Activated CD8-positive, alpha-beta memory T cell treated with anti-CD3 and anti-CD28 coated beads, Interleukin-2, amount 10 ng/mL, durations not matched to agents 7 days and 5 days (primary cell): ENCODE measurements around the gene UAP1L1. TPM values are rescaled to one million over a fixed set of nuclear protein-coding genes. Genes with fewer than 3 reads are reported as not detected.
A peak's percentile ranks its signal among the peaks of the same experiment; 100 is the strongest.

Experiments used
- ATAC-seq: fragments of 150-1000 bp; cut with Tn5 transposase; one replicate; pipeline ENCODE4 v1.10.0; 2021; ENCODE audit warnings: moderate library complexity
- CTCF ChIA-PET: fragments of 350-600 bp; sonication (Branson Sonifier 250); formaldehyde crosslinking; loops from one replicate; lab custom pipeline; 2021; ENCODE audit warnings: antibody characterized with exemption; lab: Charles Lee
- DNase-seq: peaks from one replicate; pipeline ENCODE4 v3.0.0-alpha.2; 2020
- H3K27ac Mint-ChIP-seq: one replicate; pipeline ENCODE4 v1.8.0; 2021; ENCODE audit warnings: mild to moderate bottlenecking, mixed read lengths
- H3K27me3 Mint-ChIP-seq: one replicate; pipeline ENCODE4 v1.8.0; 2021; ENCODE audit warnings: mixed read lengths
- H3K36me3 Mint-ChIP-seq: one replicate; pipeline ENCODE4 v1.8.0; 2021; ENCODE audit warnings: mild to moderate bottlenecking, mixed read lengths
- H3K4me1 Mint-ChIP-seq: one replicate; pipeline ENCODE4 v1.8.0; 2021; ENCODE audit warnings: mixed read lengths
- H3K4me3 Mint-ChIP-seq: one replicate; pipeline ENCODE4 v1.8.0; 2021; ENCODE audit warnings: mild to moderate bottlenecking, moderate library complexity, mixed read lengths
- H3K9me3 Mint-ChIP-seq: one replicate; pipeline ENCODE4 v1.8.0; 2022; ENCODE audit warnings: low read depth, mixed read lengths
- total RNA-seq, 2 experiments: library from RNA; stranded (reverse); gene quantifications; one replicate each; pipeline ENCODE4 v1.2.3, GENCODE V29; 2021

The UAP1L1 gene
- total RNA-seq, 2 experiments from 2014 or later = 32.6 to 35.3 TPM

DNA sequence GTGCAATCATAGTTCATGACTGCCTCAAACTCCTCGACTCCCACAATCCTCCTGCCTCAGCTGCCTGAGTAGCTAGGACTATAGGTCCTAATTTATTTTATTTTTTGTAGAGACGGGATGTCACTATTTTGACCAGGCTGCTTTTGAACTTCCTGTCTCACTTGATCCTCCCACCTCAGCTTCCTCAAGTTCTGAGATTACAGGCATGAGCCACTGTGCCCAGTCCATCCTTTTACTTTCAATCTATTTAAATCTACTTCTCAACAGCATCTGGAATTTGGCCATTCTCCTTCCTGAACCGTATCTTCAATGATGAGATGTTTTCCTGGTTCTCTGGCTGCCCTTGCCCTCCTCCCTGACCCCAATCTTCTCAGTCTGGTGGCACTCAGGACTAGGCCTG is 49.5 kb downstream of the UAP1L1 start:
- Mint-ChIP-seq H3K9me3 (no peaks in the 10 kb centered on the region), H3K36me3 (peaks cover 5% of the 10 kb centered on the region), H3K27ac (peak overlapping the region; percentile 92), H3K4me3 (peak overlapping the region; percentile 83), H3K4me1 (peaks cover 30% of the 10 kb centered on the region), H3K27me3 (no peaks in the 10 kb centered on the region)
- CTCF ChIA-PET = interaction anchor here (0.7 to 6.6 kb wide), 14 partner anchors 8 to 175 kb away, joined by 3 to 32 read pairs (median 4); partner anchors contain the start of genes ANAPC2, DPP7, MAN1B1 and NRARP
- ATAC-seq = no peak
- DNase-seq = no peak

DNA sequence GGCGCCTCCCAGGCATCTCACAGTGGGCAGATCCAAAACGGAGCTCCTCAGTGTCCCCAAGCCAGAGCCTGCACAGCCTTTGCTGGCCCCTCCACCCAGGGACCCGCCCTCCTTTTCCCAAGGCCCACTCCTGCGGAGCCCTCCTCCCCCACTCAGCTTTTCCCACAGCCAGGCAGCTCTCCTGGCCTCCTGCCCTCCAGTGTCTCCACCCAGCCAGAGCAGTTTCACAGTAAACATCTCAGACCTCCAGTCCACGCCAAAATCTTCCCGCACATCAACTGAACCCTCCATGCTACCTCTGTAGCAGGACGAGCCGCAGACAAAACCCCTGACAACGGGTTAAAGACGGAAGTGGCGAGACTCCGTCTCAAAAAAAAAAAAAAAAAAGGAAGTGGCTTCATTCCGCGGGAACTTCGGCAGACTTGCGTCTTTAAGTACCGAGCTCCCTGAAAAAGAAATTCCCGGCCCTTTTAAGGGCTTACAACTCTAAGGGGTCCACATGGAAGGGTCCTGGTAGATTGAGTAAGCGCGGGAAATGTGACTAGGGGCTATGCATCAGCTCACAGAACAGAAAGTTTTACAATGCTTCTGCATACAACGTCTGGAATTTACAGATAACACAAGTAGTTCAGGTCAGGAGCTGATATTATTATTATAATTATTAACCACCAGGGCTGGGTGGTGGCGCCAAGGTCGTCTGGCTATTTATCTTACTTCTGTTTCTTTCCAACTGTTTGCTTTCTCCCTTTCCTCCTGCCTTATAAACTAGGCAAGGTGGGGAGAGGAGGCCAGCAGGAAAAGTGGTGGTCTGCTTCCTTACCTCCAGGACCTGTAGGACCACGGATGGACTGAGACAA is 50.2 kb downstream of the UAP1L1 start:
- ATAC-seq (no peak), DNase-seq (peak; percentile 69)
- Mint-ChIP-seq H3K9me3 (no peaks in the 10 kb centered on the region), H3K36me3 (peaks cover 5% of the 10 kb centered on the region), H3K4me3 (peak overlapping the region; percentile 83), H3K27me3 (no peaks in the 10 kb centered on the region), H3K4me1 (peaks cover 30% of the 10 kb centered on the region), H3K27ac (peak overlapping the region; percentile 92)
- CTCF ChIA-PET = interaction anchor here (0.7 to 6.6 kb wide), 16 partner anchors 9 to 174 kb away, joined by 3 to 32 read pairs (median 4); partner anchors contain the start of genes ANAPC2, DPP7, MAN1B1 and NRARP

DNA sequence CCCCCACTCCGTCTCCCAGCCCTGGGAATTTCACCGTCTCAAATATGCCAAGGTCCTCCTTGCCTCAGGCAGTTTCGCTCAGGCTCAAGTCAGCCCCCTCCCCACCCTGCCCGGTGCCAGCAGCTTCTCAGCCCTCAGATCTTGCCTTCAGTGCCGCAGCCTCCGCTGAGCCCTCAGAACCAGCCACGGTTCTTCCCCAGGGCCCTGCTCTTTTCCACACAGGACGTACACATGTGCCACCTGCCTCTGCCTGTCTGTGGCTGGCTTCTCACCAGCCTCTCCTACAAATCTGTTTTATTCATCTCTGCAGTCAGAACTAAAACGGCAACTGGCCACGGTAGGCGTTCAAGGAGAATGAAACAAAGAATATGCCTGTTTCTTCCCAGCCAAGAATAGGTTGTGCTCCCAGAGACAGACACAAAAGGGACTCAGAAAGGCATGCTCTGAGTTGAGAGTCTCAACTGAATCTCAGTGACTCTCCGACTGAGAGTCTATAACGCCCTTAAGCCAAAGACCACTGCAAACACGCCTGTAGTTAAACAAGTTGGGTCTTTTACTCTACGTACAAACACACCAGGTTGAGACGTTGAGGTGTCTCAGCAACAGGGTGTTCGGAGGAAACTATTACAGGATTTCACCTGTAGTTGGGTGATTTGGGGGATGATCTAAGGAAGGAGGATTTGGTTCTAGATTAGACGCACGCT is 51.0 kb downstream of the UAP1L1 start:
- no peaks in the 10 kb centered on the region for H3K9me3 Mint-ChIP-seq
- peaks cover 5% of the 10 kb centered on the region for H3K36me3 Mint-ChIP-seq
- peak; percentile 2 for ATAC-seq
- CTCF ChIA-PET = interaction anchor here (0.7 to 6.6 kb wide), 19 partner anchors 10 to 174 kb away, joined by 3 to 32 read pairs (median 8); partner anchors contain the start of genes ANAPC2, CYSRT1, DPP7 and GRIN1
- peak; percentile 59 for DNase-seq
- peak overlapping the region; percentile 92 for H3K27ac Mint-ChIP-seq
- peaks cover 28% of the 10 kb centered on the region for H3K4me1 Mint-ChIP-seq
- H3K27me3 Mint-ChIP-seq = peaks cover 4% of the 10 kb centered on the region
- peak overlapping the region; percentile 83 for H3K4me3 Mint-ChIP-seq

DNA sequence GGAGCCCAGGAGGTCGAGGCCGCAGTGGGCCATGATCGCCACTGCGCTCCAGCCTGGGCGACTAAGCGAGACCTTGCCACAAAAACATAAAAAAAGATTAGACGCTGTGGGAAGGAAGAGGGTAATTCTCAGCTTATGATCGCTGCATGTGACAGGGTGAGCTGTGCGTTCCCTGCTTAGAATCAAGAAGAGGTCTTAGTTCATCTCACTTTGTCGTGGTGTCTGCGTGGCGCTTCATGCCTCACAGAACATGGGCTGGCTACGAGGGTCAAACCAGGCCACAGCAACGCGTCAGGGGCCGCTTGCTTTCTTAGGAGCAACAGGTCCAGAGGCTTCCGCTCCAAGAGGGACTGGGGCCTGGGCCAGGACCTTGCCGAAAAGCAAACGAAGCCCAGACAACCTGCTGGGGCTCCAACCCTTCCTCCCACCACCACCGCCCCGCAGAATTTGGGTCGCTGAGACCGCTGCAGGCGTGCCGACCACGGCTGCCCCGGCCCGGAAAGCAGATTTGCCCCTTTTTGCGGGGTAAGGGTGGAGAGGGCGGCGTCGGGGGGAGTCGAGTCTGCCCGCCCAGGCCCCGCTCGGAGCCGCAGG is 51.6 kb downstream of the UAP1L1 start:
- Mint-ChIP-seq H3K27me3 (peaks cover 4% of the 10 kb centered on the region), H3K9me3 (no peaks in the 10 kb centered on the region), H3K27ac (peak overlapping the region; percentile 92), H3K4me3 (peak overlapping the region; percentile 83), H3K4me1 (peaks cover 28% of the 10 kb centered on the region), H3K36me3 (peaks cover 5% of the 10 kb centered on the region)
- CTCF ChIA-PET = interaction anchor here (1.0 to 6.6 kb wide), 21 partner anchors 9 to 402 kb away, joined by 3 to 32 read pairs (median 8); partner anchors contain the start of genes AJM1, ANAPC2, CYSRT1 and DPP7
- ATAC-seq = peak; percentile 4
- peak; percentile 55 for DNase-seq

DNA sequence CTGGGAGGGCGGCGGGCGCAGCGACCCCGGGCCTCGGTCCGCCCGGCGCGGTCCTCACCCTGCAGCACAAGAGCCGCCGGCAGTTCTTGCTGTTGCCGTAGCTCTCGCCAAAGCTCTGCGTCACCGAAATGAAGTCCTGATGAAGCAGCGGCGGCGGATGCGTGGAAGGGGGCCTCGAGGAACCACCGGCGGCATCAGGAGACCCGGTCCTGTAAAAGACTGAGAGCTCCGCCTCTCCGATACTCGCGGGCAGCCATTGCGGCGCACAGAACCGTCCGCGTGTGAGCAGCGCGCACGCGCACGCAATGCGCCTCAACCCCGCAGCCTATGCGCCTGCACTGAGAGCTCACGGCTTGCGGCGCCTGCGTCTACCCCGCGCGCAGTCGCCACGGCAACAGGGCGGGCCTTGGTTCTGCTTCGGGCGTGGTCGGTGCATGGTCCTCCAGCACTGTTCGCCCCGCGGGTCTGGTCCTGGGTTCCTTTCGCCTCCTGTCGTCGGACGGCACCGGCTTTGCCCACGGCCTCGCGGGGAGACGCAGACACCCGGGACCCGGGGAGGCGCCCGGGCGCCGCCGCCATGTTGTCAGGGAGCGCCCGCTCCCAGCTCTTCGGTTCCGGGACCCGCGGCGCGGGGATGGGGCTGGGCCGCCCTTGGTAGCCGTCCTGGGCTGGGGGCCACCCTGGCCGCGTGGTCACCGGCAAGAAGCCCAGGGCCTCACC is 52.3 kb downstream of the UAP1L1 start:
- H3K27ac Mint-ChIP-seq = peak overlapping the region; percentile 81
- no peaks in the 10 kb centered on the region for H3K9me3 Mint-ChIP-seq
- H3K36me3 Mint-ChIP-seq = peaks cover 5% of the 10 kb centered on the region
- peaks cover 28% of the 10 kb centered on the region for H3K4me1 Mint-ChIP-seq
- CTCF ChIA-PET = interaction anchor here (0.6 to 6.6 kb wide), 25 partner anchors 8 to 403 kb away, joined by 3 to 32 read pairs (median 5); partner anchors contain the start of genes AJM1, ANAPC2, CYSRT1 and DPP7
- peak overlapping the region; percentile 83 for H3K4me3 Mint-ChIP-seq
- DNase-seq = peak; percentile 94
- ATAC-seq = peak; percentile 94
- peaks cover 7% of the 10 kb centered on the region for H3K27me3 Mint-ChIP-seq

DNA sequence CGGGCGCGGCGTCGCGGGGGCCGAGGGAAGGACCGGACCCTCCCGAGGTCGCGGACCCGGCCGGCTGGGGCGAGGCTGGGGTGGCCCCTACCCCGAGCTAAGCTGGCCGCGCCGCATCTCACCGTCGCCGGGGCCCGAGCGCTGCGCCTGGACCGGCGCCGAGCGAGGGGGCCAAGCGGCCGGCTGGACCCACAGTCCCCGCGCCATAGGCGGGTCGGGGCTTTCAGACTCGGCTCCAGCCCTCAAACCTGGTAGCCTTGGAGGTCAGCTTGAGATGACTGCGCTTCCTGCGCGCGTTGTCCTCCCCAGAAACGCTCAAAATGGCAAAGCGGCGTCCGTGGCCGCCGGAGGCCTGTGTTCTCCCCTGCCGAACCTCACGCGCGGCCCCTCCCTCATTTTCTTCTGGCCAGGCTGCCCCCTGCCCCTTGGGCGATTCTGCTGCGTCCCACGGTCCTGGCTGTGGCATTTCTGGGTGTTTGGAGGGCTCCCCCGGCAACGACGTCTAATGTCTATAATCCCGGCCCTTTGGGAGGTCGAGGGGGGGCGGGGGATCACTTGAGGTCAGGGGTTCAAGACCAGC is 52.9 kb downstream of the UAP1L1 start:
- no peak for DNase-seq
- Mint-ChIP-seq H3K27ac (peak overlapping the region; percentile 82), H3K9me3 (no peaks in the 10 kb centered on the region), H3K4me1 (peaks cover 28% of the 10 kb centered on the region), H3K27me3 (peaks cover 9% of the 10 kb centered on the region), H3K36me3 (peaks cover 5% of the 10 kb centered on the region), H3K4me3 (peak overlapping the region; percentile 74)
- CTCF ChIA-PET = interaction anchor here (0.6 to 6.6 kb wide), 25 partner anchors 8 to 403 kb away, joined by 3 to 32 read pairs (median 5); partner anchors contain the start of genes AJM1, ANAPC2, CYSRT1 and DPP7
- ATAC-seq = peak; percentile 22

Other genes with a start within 250 kb of the UAP1L1 start
- gene AJM1, start 235.0 kb upstream of the UAP1L1 start, total RNA-seq = 1 to 10 TPM; 3.9 to 4.4 TPM
- 100 to 1,000 TPM in 1 of 2 experiments, 10 to 100 TPM in 1; 96.8 to 116 TPM for gene PHPT1, start 228.1 kb upstream of the UAP1L1 start, total RNA-seq
- gene MAMDC4, start 225.2 kb upstream of the UAP1L1 start, total RNA-seq = 10 to 100 TPM; 13.4 to 15.5 TPM
- 100 to 1,000 TPM; 283 to 360 TPM for gene EDF1, start 211.2 kb upstream of the UAP1L1 start, total RNA-seq
- gene TRAF2, start 191.0 kb upstream of the UAP1L1 start, total RNA-seq = 10 to 100 TPM; 58.4 to 67.6 TPM
- gene FBXW5, start 132.8 kb upstream of the UAP1L1 start, total RNA-seq = 100 to 1,000 TPM; 106 to 107 TPM
- 1 to 10 TPM in 1 of 2 experiments, not detected in 1; 1.7 TPM for gene C8G, start 132.3 kb upstream of the UAP1L1 start, total RNA-seq
- 1 to 10 TPM in 1 of 2 experiments, under 1 TPM in 1; 0.68 to 1.2 TPM for gene LCN12, start 125.2 kb upstream of the UAP1L1 start, total RNA-seq
- 1 to 10 TPM; 1.2 to 3.2 TPM for gene PTGDS, start 100.0 kb upstream of the UAP1L1 start, total RNA-seq
- under 1 TPM in 1 of 2 experiments, not detected in 1; 0.09 TPM for gene LCNL1, start 94.5 kb upstream of the UAP1L1 start, total RNA-seq
- gene PAXX, start 85.1 kb upstream of the UAP1L1 start, total RNA-seq = 10 to 100 TPM; 68.6 to 94.8 TPM
- 1 to 10 TPM; 3.8 to 7.8 TPM for gene CLIC3, start 80.9 kb upstream of the UAP1L1 start, total RNA-seq
- 10 to 100 TPM; 30.0 to 73.6 TPM for gene ABCA2, start 49.3 kb upstream of the UAP1L1 start, total RNA-seq
- 1 to 10 TPM in 1 of 2 experiments, under 1 TPM in 1; 0.68 to 2.8 TPM for gene FUT7, start 45.4 kb upstream of the UAP1L1 start, total RNA-seq
- gene NPDC1, start 31.3 kb upstream of the UAP1L1 start, total RNA-seq = 10 to 100 TPM; 30.4 to 55.6 TPM
- not detected for gene ENTPD2, start 23.5 kb upstream of the UAP1L1 start, total RNA-seq
- gene SAPCD2, start 7.0 kb upstream of the UAP1L1 start, total RNA-seq = 10 to 100 TPM; 31.9 to 40.1 TPM
- 10 to 100 TPM; 43.8 to 60.6 TPM for gene MAN1B1, start 9.5 kb downstream of the UAP1L1 start, total RNA-seq
- gene DPP7, start 37.2 kb downstream of the UAP1L1 start, total RNA-seq = 100 to 1,000 TPM; 271 to 321 TPM
- gene GRIN1, start 61.6 kb downstream of the UAP1L1 start, total RNA-seq = not detected
- gene LRRC26, start 92.5 kb downstream of the UAP1L1 start, total RNA-seq = under 1 TPM in 1 of 2 experiments, not detected in 1; 0.30 TPM
- gene TMEM210, start 94.5 kb downstream of the UAP1L1 start, total RNA-seq = not detected
- 10 to 100 TPM; 59.8 to 69.7 TPM for gene ANAPC2, start 111.0 kb downstream of the UAP1L1 start, total RNA-seq
- gene SSNA1, start 111.2 kb downstream of the UAP1L1 start, total RNA-seq = 10 to 100 TPM; 80.2 to 91.3 TPM
- 10 to 100 TPM; 11.1 to 13.3 TPM for gene TPRN, start 123.2 kb downstream of the UAP1L1 start, total RNA-seq
- gene TMEM203, start 128.1 kb downstream of the UAP1L1 start, total RNA-seq = 10 to 100 TPM; 32.2 to 36.9 TPM
- gene NDOR1, start 128.2 kb downstream of the UAP1L1 start, total RNA-seq = 10 to 100 TPM; 50.1 to 50.6 TPM
- gene RNF208, start 144.7 kb downstream of the UAP1L1 start, total RNA-seq = 1 to 10 TPM; 2.9 to 3.0 TPM
- gene CYSRT1, start 147.7 kb downstream of the UAP1L1 start, total RNA-seq = under 1 TPM; 0.53 to 0.89 TPM
- not detected for gene RNF224, start 150.0 kb downstream of the UAP1L1 start, total RNA-seq
- gene SLC34A3, start 153.4 kb downstream of the UAP1L1 start, total RNA-seq = not detected
- gene TUBB4B, start 163.8 kb downstream of the UAP1L1 start, total RNA-seq = 100 to 1,000 TPM; 353 to 375 TPM
- not detected for gene STPG3, start 173.8 kb downstream of the UAP1L1 start, total RNA-seq
- 10 to 100 TPM; 70.8 to 75.3 TPM for gene NELFB, start 177.8 kb downstream of the UAP1L1 start, total RNA-seq
- 10 to 100 TPM; 10.9 to 13.3 TPM for gene TOR4A, start 200.2 kb downstream of the UAP1L1 start, total RNA-seq
- 1 to 10 TPM; 1.6 to 4.5 TPM for gene NRARP, start 224.8 kb downstream of the UAP1L1 start, total RNA-seq